ENCODE data around the gene WWC2. TPM values are rescaled to one million over a fixed set of nuclear protein-coding genes. Genes with fewer than 3 reads are reported as not detected.
"Not testable (repeated sequence)": the region's sequence is repeated elsewhere in the genome, so short reads cannot be mapped to it uniquely, and the experiment has no call there.

WWC2 gene
- total and polyA plus RNA-seq, 9 donors: 9.4 to 43.0 (median 32.5) TPM

- intact Hi-C loops (cut with DNase I): no loop called here
- TF ChIP-seq EP300 (IDR thresholded peaks at IDR 0.05) (no peak), CTCF (IDR thresholded peaks at IDR 0.05) (no peak), POLR2A (IDR thresholded peaks at IDR 0.05) (no peak)
- Histone ChIP-seq H3K9me3 (no peaks in the 10 kb centered on the region), H3K36me3 (no peaks in the 10 kb centered on the region), H3K27ac (no peak overlapping the region), H3K4me3 (no peak overlapping the region), H3K4me1 (ENCODE audit: insufficient read depth) (no peaks in the 10 kb centered on the region), H3K27me3 (no peaks in the 10 kb centered on the region)
- no peak for DNase-seq
- WGBS, 3 donors: 44 to 66% (median 64%) methylated on average over 2 of the region's 2 CpGs
Measured at GRCh38 chr4:183321079-183321478, 222.0 kb downstream of the WWC2 start.

- Histone ChIP-seq H3K27me3 (no peaks in the 10 kb centered on the region), H3K4me3 (no peak overlapping the region), H3K27ac (no peak overlapping the region), H3K9me3 (no peaks in the 10 kb centered on the region), H3K4me1 (ENCODE audit: insufficient read depth) (no peaks in the 10 kb centered on the region), H3K36me3 (no peaks in the 10 kb centered on the region)
- no peak for DNase-seq
- intact Hi-C loops (cut with DNase I): no loop called here
- WGBS, 3 donors: 93 to 98% (median 94%) methylated on average over 5 of the region's 5 CpGs
- TF ChIP-seq EP300 (IDR thresholded peaks at IDR 0.05): no peak
- TF ChIP-seq POLR2A (IDR thresholded peaks at IDR 0.05): no peak
- no peak for TF ChIP-seq CTCF (IDR thresholded peaks at IDR 0.05)
Measured at GRCh38 chr4:183321516-183321915, 222.5 kb downstream of the WWC2 start.

GRCh38 chr4:183322326-183322725 is 223.3 kb downstream of the WWC2 start, which contains the start of gene CLDN24:
Gene CLDN24 (minus strand): TSS chr4:183322426. CDS start chr4:183322426, 0 bp downstream.
- WGBS, 3 donors: 96 to 98% (median 98%) methylated on average over 5 of the region's 5 CpGs
- Histone ChIP-seq H3K9me3 (no peaks in the 10 kb centered on the region), H3K4me3 (no peak within 1 kb of the TSS), H3K36me3 (no peaks in the 10 kb centered on the region), H3K4me1 (ENCODE audit: insufficient read depth) (no peaks in the 10 kb centered on the region), H3K27ac (no peak within 1 kb of the TSS), H3K27me3 (no peaks in the 10 kb centered on the region)
- no peak for TF ChIP-seq POLR2A (IDR thresholded peaks at IDR 0.05)
- TF ChIP-seq EP300 (IDR thresholded peaks at IDR 0.05): no peak
- TF ChIP-seq CTCF (IDR thresholded peaks at IDR 0.05): no peak
- DNase-seq: no peak
- intact Hi-C loops (cut with DNase I): no loop called here

- intact Hi-C loops (cut with DNase I): no loop called here
- TF ChIP-seq POLR2A (IDR thresholded peaks at IDR 0.05) (no peak), EP300 (IDR thresholded peaks at IDR 0.05) (no peak), CTCF (IDR thresholded peaks at IDR 0.05) (no peak)
- Histone ChIP-seq H3K4me3 (no peak overlapping the region), H3K27ac (no peak overlapping the region), H3K27me3 (no peaks in the 10 kb centered on the region), H3K4me1 (ENCODE audit: insufficient read depth) (no peaks in the 10 kb centered on the region), H3K9me3 (no peaks in the 10 kb centered on the region), H3K36me3 (no peaks in the 10 kb centered on the region)
- WGBS, 3 donors: 91 to 93% (median 93%) methylated on average over 6 of the region's 6 CpGs
- no peak for DNase-seq
Measured at GRCh38 chr4:183323295-183323694, 224.2 kb downstream of the WWC2 start.

- 88 to 96% (median 92%) methylated on average over 11 of the region's 11 CpGs for WGBS, 3 donors
- H3K9me3 ChIP-seq; intact Hi-C loops (cut with DNase I); H3K36me3 ChIP-seq; H3K4me1 ChIP-seq (ENCODE audit: insufficient read depth); H3K4me3 ChIP-seq; H3K27ac ChIP-seq; H3K27me3 ChIP-seq; DNase-seq: not testable (repeated sequence)
Measured at GRCh38 chr4:183324056-183324455, 225.0 kb downstream of the WWC2 start.
